HG02885 (cell line): Measurements from ENCODE around the gene STRN3.
A peak's percentile ranks its signal among the peaks of the same experiment; 100 is the strongest.
"Not testable (repeated sequence)": the region's sequence is repeated elsewhere in the genome, so short reads cannot be mapped to it uniquely, and the experiment has no call there.

Experiments
- ATAC-seq: cut with Tn5 transposase; IDR thresholded peaks from one replicate; pipeline ENCODE4 v1.9.1; 2021; ENCODE audit warnings: mild to moderate bottlenecking; ENCODE audit not compliant: unreplicated experiment, poor library complexity

The STRN3 gene

DNA sequence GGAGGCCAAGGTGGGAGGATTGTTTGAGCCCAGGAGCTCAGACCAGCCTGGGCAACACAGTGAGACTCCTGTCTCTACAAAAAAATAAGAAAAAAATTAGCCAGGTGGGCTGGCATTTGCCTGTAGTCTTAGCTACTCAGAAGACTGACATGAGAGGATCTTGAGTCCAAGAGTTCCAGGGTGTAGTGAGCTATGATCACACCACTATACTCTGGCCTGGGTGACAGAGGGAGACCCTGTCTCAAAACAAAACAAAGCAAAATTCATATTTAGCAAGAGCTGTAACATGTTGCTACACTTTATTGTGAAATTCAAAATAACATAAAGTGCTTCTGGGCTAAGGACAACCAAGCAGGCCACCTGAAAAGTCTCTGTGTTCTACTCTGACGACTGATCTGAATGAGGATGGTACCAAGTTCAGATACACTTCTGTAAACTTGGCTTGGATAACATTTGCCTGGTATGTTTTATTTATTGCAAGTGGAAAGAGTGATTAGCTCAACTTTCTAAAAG is 11.6 kb upstream of the STRN3 start:
- ATAC-seq, result no peak

DNA sequence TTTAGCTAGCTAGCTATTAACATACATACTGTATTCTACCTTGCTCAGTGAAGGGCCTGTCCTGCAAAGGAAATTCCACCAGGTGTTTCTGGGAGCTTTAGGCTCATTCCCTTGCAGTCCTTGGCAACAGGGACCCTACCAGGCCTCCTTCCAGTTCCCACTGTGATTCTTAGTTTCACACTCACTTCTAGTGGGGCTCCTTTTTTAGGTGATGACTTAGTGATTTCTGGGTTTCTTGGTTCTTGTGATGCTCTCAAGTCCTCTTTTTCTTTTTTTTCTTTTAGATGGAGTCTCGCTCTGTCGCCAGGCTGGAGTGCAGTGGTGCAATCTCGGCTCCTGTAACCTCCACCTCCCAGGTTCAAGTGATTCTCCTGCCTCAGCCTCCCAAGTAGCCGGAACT is 10.4 kb upstream of the STRN3 start:
- ATAC-seq, result no peak

DNA sequence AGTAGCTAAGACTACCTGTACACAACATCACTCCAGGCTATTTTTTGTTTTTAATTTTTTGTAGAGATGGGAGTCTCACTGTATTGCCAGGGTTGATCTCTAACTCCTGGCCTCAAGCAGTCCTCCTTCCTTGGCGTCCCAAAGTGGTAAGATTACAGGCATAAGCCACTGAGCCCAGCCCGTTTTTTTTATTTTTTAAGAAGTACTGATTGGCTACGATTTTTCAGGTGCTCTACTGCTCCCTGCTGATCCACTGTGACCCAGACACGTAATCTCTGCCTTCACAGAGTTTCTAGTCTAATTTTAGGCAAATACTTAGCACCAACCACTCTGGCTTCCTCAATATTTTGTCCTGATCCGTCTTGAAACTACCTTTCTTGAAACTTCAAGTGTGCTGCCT is 4.3 kb upstream of the STRN3 start:
- ATAC-seq, result no peak

DNA sequence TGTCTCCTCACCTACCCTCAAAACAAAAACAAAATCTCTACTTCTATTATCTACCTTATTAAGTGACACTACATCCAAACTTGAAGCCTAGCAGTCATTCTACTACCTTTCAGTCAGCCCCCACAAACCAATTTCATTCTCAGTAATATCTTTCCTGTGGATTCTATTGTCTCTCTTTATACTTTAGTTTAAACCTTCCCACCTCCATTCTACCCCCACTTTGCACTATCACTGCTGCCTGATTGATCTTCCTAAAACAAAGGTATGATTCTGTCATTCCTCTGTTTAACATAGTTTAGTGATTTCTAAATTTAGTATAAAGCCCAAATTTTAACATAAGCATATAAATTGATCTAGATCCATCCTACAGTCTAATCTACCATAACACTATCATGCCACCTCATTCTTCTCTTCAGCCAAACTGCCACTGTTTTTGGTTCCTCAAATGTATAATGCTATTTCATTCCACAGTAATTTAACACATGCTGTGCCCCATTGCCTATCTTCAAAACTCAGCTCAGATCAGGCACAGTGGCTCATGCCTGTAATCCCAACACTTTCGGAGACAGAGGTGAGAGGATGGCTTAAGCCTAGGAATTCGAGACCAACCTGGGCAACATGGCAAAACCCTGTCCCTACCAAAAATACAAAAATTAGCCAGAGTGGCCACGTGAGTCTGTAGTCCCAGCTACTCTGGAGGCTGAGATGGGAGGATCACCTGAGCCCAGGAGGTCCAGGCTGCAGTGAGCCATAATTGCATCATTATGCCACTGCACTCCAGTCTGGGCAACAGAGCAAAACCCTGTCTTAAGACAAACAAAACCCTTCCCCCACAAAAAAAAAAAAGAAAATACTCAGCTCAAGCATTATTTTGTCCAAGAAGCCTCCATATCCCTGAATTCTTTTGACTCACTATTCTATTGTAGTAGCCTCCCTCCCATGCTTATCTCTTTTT is 3.1 kb upstream of the STRN3 start:
- no peak for ATAC-seq

DNA sequence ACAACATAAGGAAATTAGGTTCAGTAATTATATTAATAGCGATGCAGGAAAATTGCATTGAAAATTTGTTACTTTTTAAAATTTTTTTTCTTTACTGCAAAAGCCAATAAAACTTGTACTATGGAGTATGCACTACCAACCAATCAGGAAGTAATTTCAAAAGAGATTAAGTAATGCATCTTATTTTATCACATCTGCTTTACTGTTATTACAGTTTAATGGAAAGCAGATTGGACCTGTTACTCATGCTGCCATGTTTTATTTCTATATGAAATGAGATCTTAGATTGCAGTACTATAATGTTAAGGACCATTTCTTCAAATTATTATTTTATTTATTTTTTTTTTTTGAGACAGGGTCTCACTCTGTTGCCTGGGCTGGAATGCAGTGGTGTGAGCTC is 1.7 kb upstream of the STRN3 start:
- no peak for ATAC-seq

DNA sequence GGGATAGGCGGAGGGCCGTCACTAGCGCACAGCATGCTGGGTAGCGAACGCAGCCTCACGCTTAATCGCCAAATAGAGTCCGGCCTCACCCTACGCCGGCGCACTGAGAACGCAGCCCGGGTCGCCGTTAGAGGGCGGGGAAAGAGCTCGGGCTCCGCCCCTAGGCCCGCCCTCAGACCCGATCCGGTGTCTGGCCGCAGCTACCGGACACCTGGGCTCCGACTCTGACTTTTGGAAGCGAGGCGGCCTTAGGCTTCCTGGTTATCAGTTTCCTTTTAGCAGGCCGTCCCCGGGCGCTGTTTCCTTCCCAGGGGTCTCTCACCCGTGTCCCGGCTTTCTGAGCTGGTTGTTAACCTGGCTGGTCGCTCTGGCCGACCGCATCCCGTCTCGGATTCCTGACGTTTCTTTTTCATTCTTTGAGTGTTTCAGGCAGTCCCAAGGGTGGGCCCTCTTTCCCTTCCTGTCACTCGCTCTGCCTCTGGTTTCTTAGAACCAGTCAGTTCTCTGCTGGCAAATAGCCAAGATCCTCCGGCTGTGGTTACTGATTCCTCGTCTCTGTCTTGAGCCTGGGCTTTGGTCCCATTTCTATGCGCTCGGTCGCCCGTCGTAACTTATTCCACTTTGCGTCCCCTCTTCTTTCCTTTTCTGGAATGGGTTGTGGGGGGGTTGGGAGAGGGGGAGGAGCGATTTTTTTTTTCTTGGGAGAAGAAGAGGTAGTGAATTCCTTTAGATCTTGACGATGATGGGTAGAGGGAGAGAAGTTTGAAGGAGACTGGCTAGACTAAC is 464 bp upstream of the STRN3 start:
- peak; percentile 92 for ATAC-seq

DNA sequence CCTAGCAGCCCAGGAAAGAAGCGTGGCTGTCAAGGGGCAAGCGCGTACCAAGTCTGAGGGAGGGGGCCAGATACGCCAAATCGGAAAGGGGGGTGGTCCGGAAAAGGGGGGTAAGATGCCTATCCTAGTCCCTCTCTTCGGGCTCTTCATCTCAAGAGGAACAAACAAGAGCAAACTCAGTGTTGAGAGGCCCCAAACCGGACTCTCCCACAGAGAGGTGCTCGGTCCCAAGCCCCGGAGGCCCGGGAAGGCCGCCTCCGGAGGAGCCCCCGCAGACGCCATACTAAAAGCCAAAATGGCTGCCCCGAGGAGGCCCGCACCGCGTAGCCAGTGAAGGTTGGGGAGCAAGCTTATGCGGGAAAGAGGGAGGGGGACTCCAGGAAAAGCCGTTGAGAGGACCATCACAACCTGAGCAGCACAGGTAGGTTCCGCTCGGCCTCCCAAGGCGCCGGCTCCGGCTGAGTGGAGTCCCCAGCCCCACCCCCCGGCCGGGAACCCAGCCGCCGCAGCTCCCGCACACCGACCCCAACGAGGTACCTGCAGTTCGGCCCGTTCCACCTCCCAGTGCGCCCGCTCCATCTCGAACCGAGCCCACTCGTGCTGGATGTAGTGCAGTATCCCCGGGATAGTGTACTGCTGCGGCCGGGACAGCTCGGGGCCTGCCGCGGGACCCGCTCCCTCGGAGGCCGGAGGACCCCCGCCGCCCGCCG is 657 bp downstream of the STRN3 start, which contains the start of gene AP4S1:
AP4S1 (plus strand) TSS at position 283 of the 710 bp plus-strand sequence. CDS start 40,548 bp downstream, outside the sequence.
- ATAC-seq, result peak; percentile 23

DNA sequence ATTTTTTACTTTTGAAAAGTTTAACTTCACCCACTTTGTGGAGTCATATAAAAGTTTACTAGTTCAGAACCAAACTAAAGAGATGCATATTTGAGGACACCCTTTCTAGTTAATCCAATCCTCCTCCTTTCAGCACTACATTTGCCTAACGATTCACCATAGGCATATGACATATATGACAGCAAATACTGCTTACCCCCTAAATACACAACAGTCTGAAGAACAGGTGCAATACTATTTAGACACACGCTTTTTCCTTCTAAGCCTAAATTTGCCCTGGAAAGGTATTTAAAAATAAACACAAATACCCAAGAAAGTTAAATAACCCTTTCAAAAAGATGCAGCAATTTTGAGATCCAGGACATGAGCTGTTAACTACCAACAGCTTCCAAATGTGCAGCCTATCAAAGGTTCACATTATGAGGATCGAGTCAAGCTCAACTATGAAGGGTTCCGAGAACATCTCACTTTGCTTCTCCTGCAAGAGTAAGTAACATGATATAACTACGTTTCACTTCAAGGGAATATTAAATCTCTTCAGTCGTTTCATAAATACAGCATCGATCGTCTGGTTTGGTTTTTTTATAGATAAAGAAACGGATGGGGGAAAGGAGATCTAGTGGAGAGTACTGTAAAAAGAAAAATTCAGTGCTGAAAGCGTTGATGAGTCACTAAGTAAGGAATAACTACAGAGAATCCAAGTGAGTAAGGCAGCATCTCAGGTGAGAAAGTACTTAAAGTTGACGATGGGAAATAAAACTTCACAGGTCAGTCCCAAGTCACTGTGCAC is 1.4 kb downstream of the STRN3 start:
- ATAC-seq, result no peak

DNA sequence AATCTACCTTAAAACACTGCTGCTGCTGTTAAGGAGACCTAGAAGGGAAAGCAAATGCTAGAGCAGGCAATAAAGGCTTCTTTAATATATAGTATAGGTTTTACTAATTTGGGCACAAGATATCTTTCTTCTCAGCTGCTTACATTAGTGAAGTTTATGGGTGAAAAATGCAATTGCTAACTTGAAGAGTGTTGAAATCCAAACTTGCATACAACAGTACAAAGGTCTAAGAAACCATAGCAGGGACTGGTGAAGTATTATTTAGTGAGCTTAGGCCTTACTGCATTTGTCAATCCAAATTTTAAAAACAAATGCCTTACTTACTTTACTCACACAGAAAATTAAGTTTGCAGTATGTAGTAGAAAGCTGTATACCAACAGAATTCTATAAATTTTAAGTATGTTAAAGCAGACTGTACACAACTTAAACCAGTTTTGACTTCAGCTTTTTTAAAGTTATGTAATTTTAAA is 2.1 kb downstream of the STRN3 start:
- no peak for ATAC-seq

DNA sequence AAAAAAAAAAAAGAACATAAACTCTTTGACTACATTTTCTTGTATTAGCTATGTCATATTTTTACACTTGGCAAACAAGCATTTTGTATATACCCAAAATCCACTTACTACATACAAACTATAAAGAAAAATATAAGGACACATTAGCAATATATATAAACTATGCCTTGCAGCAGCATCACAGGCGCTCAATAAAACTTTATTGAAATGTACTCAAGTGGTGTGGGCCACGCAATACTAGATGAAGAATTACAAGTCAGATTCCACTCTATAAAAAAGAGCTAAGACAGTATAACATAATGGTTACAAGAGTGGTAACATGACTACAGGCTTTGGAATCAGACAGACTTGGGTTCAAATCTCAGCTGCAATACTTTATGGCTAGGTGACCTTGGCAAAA is 3.8 kb downstream of the STRN3 start:
- no peak for ATAC-seq

DNA sequence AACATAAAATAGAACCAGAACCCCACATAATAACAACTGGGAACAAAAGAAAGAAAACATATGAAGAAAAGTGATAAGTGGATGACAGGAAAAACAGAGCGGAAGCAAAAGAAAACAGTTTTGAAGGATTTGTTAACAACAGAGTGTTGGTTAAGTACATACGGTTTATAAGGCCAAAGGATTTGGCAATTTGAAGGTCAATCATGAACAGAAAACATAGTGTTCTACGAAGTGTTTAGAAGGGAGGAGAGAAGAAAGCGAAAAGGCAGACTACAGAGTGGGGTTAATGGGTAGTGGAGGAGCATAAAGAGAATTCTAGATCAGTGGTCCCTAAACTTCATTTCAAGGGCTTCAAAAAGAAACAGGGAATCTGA is 4.6 kb downstream of the STRN3 start:
- no peak for ATAC-seq

DNA sequence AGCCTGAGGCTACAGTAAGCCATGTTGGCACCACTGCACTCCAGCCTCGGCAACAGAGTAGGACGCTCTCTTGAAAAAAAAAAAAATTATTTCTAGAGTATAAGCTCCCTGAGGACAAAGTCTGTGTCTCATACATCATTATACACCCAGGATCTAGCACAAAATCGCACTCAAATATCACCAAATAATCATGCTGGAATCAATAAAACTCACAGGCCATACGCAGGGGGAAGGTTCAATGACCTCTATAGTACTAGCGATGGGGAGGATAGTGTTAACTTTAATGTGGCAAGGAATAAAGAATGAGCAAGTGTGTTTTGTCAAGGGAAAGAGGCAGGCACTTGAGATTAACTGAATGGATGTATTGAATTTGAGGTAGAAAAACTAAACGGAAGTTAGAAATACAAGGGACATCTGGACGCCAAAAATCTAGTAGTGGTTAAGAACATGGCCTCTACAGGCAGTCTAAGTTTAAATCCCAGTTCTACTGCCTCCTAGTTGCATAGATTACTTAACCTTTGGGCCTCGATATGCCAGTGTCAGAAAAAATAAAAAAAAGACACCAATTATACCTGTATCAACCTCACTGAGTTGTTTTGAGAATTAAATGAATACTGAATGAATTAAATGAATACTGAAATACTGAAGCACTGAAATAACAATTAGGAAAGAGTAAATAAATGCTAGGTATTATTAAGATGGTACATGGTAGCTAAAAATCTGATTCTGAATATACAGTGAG is 5.2 kb downstream of the STRN3 start:
- no peak for ATAC-seq

DNA sequence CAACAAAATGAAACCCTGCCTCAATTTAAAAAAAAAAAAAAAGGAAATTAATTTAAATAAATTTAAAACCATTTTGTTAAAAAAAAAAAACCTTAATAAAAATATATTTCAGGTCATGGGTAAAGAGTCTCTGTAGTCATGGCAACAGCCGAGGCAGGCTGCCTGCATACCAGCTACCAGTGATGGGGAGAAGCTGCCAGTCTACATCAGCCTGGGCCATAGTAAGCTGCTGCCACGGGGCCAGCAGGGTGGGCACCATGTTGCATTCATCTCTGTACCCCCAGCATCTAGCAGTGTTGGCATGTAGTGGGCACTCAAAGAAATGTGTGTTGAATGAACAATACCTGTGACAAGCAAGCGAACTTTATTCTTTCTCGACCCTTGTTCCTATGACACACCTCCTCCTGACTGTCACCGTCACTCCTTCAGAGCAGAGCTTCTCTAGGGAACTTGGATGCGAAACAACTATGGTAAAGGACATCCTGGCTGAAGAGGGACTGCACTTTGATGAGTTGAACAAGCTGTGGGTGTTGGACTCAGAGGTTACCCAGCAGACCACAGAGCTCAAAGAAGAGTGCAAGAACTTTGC is 8.0 kb downstream of the STRN3 start:
- ATAC-seq, result no peak

DNA sequence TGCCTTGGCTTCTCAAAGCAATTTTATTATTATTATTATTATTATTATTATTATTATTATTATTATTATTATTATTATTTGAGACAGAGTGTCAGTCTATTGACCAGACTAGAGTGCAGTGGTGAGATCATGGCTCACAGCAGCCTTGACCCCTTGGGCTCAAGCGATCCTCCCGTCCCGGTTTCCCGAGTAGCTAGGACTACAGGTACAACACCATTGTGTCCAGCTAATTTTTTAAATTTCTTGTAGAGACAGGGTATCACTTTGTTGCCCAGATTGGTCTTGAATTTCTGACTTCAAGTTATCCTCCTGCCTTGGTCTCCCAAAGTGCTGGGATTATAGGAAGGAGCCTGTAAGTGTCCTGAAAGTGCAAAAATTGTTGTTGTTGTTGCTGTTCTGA is 12.3 kb downstream of the STRN3 start:
- ATAC-seq, result no peak

DNA sequence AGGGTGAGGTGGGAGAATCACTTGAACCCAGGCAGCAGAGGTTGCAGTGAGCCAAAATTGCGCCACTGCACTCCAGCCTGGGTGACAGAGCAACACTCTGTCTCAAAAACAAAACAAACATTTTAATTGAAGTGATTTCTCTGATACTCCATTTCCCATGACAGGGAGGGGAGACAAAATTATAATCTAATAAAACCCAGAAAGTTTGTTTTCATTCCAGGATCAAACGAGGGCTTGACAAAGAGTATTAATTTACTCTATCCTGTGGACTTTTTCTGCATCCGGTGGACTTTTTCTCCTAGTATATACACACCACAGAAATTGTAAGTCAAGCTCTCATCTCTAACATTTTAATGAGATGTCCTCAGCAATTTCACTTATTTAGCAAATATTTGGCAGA is 15.2 kb downstream of the STRN3 start:
- no peak for ATAC-seq

DNA sequence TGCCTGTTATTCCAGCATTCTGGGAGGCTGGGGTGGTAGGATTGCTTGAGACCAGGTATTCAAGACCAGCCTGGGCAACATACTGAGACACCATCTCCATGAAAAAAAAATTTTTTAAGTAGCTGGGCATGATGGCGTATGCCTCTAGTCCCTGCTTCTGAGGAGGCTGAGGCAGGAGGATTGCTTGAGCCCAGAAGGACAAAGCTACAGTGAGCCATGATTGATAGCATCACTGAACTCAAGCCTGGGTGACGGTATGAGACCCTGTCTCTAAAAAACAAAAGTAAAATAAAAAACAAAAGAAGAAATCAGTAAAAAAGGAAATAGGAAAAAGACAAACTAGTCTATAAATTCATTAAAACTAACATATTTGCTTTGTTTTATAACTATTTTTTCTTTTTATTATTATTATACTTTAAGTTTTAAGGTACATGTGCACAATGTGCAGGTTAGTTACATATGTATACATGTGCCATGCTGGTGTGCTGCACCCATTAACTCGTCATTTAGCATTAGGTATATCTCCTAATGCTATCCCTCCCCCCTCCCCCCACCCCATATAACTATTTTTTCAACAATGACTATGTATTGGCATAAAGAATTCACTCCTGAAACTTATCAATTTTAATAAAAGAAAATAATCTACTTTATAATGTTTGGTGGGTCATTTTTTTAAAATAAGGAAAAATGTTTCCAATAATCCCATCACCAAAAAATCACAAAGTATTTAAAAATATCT is 16.2 kb downstream of the STRN3 start:
- ATAC-seq, result no peak

DNA sequence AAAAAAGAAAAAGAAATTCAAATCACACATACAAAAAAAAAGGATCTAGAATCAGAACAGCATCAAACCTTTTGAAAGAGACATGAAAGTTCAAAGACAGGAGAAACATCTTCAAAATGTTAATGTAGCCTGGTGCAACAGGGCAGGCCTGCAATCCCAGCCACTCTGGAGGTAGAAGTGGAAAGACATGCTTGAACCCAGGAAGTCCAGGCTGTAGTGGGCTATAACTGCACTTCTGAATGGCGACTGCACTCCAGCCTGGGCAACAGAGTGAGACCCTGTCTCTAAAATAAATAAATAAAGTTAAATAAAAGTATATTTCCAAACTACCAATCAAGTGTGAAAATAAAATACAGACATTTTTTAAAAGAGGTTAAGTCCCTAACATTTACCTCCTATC is 19.5 kb downstream of the STRN3 start:
- no peak for ATAC-seq

DNA sequence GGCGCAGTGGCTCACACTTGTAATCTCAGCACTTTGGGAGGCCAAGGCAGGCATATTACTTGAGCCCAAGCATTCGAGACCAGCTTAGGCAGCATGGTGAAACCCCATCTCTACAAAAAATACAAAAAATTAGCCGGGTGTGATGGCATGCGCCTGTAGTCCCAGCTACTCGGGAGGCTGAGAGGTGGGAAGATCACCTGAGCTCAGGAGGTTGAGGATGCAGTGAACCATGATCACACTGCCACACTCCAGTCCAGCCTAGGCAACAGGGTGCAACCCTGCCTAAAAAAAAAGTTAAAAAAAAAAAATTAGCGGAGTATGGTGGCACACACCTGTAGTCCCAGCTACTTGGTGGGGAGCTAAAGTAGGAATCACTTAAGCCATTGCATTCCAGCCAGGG is 22.2 kb downstream of the STRN3 start:
- not testable (repeated sequence) for ATAC-seq
